Fibroblast of skin of abdomen (primary cell): ENCODE measurements around the gene SLC26A8.
"Not testable (repeated sequence)": the region's sequence is repeated elsewhere in the genome, so short reads cannot be mapped to it uniquely, and the experiment has no call there.

ENCODE experiments used
- DNase-seq: peaks from one replicate; pipeline ENCODE4 v3.0.0-alpha.2; 2013

Gene SLC26A8

GRCh38 chr6:35909571-35909970 is 114.9 kb downstream of the SLC26A8 start:
- not testable (repeated sequence) for DNase-seq

GRCh38 chr6:35908753-35909401 is 115.6 kb downstream of the SLC26A8 start:
- DNase-seq, result not testable (repeated sequence)

GRCh38 chr6:35907750-35908149 is 116.7 kb downstream of the SLC26A8 start:
- DNase-seq, result no peak

- no peak for DNase-seq
Observed at GRCh38 chr6:35906499-35906846, 118.0 kb downstream of the SLC26A8 start.

- no peak for DNase-seq
Observed at GRCh38 chr6:35905841-35906498, 118.5 kb downstream of the SLC26A8 start.

GRCh38 chr6:35905141-35905785 is 119.2 kb downstream of the SLC26A8 start:
- DNase-seq, result no peak

GRCh38 chr6:35903679-35904078 is 120.8 kb downstream of the SLC26A8 start:
- no peak for DNase-seq

GRCh38 chr6:35900448-35900847 is 124.0 kb downstream of the SLC26A8 start:
- DNase-seq, result no peak

- DNase-seq, result no peak
Observed at GRCh38 chr6:35898003-35898402, 126.4 kb downstream of the SLC26A8 start.

GRCh38 chr6:35897486-35897885 is 127.0 kb downstream of the SLC26A8 start:
- no peak for DNase-seq

GRCh38 chr6:35897036-35897435 is 127.4 kb downstream of the SLC26A8 start:
- DNase-seq, result no peak

GRCh38 chr6:35896228-35896627 is 128.2 kb downstream of the SLC26A8 start:
- no peak for DNase-seq

- DNase-seq, result no peak
Observed at GRCh38 chr6:35895560-35895959, 128.9 kb downstream of the SLC26A8 start.

GRCh38 chr6:35894776-35895175 is 129.7 kb downstream of the SLC26A8 start:
- no peak for DNase-seq
